GM19099 (cell line): Measurements from ENCODE around the gene RIIAD1.

Experiments
- POLR2A ChIP-seq: IDR thresholded peaks from 3 replicates; pipeline ENCODE4 v1.6.1; 2011; ENCODE audit warnings: low read depth; ENCODE audit not compliant: insufficient read length; ENCODE audit errors: extremely low read depth

The RIIAD1 gene, protein sequence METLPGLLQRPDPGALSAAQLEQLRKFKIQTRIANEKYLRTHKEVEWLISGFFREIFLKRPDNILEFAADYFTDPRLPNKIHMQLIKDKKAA

DNA sequence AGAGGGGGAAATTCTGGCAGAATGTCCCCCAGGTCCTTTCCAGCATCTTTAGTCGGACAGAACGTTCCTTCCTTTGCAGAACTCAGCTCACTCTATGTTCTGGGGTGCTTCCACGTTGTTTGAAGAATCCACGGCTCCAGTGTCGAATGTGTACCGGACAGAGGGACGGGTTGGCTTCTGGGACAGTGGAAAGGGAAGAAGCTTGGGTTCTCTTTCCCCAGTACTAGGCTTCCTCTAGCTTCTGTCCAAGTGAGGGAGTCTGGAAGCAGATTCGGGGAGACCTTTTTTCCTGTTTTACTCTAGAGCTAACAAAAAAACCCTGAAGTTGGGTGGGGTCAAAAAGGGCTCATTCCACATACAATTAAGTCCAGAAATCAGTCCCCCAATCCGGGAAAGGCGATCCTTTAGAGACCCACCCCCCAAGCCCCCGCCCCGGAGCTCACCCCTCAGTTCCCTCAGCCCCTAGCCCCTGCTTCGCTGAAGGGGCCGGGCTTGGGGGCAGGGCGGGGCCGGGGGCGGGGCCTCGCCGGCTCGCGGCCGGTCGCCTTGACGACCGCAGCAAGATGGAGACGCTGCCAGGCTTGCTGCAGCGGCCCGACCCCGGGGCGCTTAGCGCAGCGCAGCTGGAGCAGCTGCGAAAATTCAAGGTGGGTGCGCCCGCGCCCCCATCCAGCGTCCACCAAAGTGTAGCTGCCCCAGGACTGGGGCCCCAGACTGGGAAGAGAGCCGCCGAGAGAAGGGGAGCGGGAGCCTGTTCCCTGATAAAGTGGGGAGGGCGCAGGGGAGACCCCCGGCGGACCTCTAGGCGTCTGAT lies at the start of gene RIIAD1:
Gene RIIAD1, plus strand, starts transcription at position 549 of the 814 bp plus-strand sequence. Its CDS starts 15 bp downstream, at position 564.
- TF ChIP-seq POLR2A: no peak

DNA sequence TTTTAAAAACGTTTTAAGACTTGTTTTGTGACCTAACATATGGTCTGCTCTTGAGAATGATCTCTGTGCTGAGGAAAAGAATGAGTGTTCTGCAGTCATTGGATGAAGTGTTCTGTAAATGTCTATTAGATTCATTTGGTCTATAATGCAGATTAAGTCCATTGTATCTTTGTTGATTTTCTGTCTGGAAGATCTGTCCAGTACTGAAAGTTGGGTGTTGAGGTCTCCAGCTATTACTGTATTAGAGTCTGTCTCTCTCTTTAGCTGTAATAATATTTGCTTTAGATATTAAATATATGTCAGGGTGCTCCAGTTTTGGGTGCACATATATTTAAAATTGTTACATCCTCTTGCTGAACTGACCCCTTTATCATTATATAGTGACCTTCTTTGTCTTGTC lies 47.9 kb upstream of the RIIAD1 start:
- TF ChIP-seq POLR2A: no peak

DNA sequence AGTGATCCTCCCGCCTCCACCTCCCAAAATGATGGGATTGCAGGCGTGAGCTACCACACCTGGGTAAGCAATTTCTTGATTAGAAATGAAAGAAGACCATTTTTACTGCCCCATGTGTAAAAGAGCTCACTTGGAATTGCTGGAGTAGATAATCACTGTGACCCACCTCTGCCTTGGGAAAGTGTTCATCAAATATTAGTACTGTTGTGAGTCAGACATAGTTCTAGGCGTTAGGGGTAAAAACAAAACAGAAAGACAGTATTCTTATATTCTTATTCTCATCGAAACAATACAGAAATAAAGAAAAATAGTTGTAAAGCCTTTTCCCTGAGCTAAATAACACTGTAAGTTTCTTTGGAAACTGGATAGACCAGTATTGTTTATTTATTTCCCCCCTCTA lies 40.9 kb upstream of the RIIAD1 start:
- no peak for TF ChIP-seq POLR2A

DNA sequence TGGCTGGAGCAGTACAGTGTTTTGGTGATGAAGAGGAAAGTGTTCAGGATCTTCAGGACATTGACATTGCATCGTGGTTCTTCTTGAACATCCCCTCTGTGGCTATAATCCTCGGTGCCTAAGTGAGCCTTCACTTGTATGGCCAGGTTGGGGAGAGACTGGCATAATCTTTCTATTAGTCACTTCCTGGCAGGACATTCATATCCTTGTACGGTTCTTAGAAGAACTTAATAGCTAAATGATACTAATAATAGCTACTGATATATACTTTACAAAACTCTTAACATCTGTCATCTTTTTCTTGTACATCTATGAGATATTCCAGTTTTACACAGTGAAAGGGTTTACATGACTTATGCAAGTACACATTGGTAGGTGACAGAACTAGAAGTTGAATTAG lies 40.5 kb upstream of the RIIAD1 start:
- no peak for TF ChIP-seq POLR2A

DNA sequence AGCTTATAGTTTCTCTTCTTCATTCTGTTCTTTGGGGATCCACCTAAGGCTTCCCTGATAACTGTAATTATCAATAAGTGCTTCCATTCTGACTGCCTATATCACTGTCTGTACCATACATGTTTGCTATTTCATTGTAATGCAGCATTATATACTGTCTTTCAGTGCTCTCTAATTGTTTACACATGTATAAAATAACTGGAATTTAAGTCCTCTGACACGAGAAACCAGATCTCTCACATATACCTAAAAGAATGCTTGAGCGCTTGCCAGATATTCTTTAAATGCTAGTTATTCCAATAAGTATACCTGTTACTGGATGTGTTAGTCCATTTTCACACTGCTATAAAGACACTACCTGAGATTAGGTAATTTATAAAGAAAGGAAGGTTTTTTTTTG lies 39.4 kb upstream of the RIIAD1 start:
- no peak for TF ChIP-seq POLR2A

DNA sequence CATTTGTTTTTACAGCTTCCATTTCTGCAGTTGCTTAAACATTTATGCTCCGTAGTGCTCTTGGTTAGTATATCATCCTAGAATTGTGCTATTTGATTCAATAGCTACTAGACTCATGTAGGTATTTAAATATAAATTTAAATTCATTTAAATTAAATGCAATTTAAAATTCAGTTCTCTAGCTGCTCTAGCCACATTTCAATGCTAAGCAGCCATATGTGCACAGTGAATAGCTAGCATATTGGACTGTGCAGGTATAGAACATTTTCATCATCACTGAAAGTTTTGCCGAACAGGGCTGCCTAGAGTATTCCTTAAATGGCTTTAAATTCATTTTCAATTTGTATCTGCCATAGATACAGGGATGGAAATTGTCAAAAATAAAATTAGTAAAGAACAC lies 37.2 kb upstream of the RIIAD1 start:
- no peak for TF ChIP-seq POLR2A

DNA sequence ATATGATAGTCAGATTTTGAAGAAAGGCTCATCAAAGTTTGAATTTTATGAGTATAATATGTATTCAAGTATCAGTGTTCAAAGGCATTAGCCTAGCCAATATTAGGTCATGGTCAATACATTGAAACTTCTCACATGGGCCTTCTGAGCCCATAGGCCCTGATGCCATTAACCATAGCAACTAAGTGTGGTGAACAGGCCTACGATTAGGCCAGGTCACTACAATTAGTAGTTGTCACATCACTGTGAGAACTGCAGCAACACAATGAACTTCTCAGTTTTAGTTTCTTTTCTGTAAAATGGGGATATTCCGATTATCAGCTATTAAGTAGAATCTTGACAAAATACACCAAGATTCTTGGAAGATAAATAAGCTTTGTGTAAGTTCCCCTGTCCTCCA lies 34.8 kb upstream of the RIIAD1 start:
- TF ChIP-seq POLR2A: no peak

DNA sequence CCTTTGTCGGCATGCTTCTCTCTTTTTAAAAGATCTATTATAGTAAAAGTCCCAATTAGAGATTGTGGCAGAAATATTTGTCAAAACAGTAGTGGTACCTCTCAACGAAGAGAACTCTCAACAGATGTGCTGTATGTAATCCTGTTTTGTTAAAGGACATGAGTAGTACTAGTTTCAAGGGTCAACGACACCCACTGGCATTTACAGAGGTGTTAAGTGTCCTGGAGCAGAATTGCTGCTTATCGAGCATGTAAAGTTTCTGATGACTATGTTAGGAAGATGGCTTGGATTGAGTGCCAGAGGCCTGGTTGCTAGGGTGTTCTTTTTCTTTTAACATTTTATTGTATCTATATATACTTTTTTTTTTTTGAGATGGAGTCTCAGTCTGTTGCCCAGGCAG lies 31.8 kb upstream of the RIIAD1 start:
- no peak for TF ChIP-seq POLR2A

DNA sequence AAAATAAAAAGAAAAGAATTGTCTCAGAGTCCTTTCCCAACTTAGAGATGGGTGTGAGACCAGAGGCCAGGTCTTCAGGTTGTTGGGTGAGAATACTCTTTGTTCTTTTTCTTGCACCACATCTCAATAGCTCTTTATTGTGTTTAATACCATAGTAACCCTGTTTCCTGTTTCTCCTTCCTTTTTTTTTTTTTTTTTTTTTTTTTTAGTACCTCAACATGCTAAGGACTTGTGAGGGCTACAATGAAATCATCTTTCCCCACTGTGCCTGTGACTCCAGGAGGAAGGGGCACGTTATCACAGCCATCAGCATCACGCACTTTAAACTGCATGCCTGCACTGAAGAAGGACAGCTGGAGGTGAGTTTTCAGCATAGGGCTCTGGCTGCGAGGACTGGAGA lies 29.1 kb upstream of the RIIAD1 start:
- TF ChIP-seq POLR2A: no peak

DNA sequence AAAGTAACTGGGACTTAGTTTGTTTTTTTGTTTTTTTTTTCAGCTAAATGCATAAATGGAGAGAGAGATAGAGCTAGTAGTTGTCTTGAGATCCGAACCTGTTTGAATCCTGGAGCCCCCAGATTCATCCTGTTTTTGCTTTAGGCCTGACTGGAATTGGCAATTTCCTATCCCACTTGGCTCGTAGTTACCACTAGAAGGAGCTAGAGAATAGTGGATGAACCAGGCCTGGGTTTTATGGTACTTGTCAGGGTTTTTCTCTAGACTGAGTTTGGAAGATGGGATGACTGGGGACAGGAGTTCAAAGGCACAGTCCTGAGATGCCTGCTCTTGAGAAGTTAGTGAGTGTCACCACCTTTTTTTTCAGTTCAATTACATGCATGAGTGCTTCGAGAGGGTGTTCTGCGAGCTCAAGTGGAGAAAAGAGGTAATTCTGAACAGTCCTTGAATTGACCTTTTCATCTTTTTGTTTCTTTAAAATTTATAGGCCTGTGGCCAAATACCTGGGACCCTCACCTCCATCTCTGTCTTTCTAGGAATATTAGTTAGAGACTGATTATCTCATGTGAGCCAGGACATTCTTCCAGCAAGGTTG lies 28.2 kb upstream of the RIIAD1 start:
- no peak for TF ChIP-seq POLR2A

DNA sequence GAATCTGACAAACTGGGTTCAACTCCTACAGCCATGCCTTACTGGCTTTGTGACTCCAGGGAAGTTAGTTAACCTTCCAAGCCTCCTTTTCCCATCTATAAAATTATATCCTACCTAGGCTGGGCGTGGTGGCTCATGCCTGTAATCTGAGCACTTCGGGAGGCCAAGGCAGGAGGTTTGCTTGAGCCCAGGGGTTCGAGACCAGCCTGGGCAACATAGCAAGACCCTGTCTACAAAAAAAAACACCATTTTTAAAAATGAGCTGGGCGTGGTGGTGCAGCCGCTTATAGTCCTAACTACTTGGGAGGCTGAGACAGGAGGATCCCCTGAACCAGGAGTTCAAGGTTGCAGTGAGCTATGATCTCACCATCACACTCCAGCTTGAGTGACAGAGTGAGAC lies 19.8 kb upstream of the RIIAD1 start:
- no peak for TF ChIP-seq POLR2A

DNA sequence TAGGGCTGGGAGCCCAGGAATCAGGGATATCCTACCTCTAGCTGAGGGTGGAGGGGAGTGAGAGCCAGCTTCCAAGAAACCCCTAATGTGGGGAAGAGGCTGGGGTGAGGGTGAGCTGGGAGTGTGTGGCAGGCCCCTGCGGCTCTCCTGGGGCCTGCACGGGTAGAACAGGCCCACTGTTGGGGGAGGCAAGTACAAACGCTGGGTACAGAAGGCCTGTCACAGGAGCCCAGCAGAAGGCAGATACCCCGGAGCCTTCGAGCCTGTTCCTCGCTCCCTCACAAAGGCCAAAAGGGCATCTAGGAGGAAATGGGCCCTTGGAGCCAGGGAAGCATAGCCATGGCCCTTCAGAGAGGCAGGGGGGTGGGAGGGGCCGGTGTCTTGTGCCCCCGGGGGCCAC lies 18.4 kb upstream of the RIIAD1 start:
- no peak for TF ChIP-seq POLR2A

DNA sequence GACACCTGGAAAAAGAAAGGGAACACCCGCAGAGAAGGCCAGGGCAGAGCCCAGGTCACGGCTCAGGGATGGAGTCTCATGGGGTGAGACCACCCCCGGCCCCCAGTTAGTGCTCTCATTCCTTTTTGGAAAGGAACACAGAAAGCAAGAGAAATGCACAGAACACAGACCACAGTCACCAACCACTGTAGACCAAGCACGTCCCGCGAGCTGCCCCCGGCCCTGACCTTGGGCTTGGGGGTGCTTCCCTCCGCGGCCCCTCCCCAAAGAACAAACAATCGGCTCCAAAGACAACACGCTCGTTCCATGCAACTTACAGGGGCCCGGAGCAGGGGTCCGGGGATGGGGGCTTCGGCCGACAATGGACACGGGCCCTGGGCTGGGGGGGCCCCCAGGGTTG lies 17.5 kb upstream of the RIIAD1 start:
- TF ChIP-seq POLR2A: no peak

DNA sequence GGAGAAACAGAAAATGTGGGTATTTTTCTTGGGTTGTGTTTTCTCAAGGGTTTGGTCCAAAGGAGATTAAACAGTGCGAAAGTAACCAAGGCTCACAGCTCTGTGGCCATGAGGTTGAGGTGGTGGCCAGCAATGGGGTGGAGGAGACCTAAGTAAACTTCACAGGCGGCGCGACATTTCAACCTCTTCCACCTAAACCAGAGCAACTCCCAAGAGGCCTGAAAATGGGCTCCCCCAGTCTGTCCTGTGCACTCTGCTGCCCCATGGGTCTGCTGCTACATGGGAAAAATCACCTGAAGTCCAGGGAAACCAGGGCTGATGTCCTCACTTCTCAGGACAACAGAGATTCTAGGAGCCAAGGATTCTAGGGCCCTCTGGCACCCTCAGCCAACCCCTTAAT lies 17.1 kb upstream of the RIIAD1 start:
- no peak for TF ChIP-seq POLR2A

DNA sequence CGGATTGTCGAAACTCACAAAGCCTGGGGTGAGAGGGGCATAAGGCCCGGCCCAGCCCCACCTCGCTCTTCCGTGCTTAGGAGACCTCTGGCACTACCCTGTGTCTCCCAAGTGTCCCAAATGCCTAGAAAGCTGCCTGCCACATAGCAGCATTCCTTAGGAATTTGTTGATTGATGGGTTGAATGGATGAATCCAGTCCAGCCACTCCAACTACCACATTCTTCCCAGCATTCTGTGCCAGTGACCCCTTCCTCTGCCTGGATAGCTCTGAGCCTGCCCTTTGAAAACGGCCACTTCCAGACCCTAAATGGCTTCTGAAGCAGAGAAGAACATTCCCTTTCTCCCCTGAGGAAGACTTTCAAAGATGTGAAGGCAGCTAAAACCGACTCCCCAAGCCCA lies 16.2 kb upstream of the RIIAD1 start:
- no peak for TF ChIP-seq POLR2A

DNA sequence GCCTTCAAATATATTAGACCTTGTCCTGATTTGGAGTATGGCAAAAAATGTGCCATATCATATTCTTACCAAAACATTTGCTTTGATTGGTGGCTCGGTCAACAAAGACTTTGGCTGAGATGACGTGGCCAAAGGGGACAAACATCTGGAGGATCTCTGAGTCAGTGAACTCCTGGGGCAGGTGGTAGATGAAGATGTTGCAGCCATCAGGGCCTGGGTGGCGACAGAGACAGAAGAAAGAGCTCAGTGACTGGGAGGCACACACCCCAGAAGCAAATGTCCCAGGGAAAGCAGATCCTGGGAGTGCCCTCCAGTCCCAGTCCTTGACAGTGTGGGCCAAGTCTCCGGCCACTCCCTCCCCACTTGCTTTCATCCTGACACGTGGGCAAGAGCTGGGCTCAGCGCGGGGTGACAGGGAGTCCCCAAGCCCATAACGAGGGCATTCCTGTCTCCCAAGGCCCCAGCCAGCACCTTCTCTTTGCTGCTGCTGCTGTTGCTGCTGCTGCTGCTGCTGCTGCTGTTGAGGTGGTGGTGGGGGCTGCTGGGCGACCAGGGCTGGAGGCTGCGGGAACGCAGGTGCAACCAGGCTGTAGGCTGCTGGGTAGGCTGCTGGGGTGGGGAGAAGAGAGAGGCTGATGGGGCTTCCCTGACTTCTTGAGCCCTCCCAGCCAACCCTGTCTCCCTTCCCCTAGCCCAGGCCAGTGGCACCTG lies 15.4 kb upstream of the RIIAD1 start:
- no peak for TF ChIP-seq POLR2A
